Keratinocyte (primary cell): ENCODE data around the gene GPBP1. TPM values are rescaled to one million over a fixed set of nuclear protein-coding genes. Genes with fewer than 3 reads are reported as not detected.

Experiments used
- DNase-seq: peaks from one replicate; pipeline ENCODE4 v3.0.0-alpha.2; 2011; ENCODE audit warnings: low read depth, missing footprints, low spot score
- FAIRE-seq: peaks from 2 replicates; lab custom pipeline; 2011; peaks lifted over from hg19 to GRCh38; lab: Jason Lieb, UNC
- H2AFZ ChIP-seq: 2 replicates; pipeline ENCODE4 v1.6.0; 2012; ENCODE audit warnings: low read length, control low read depth, inconsistent platforms; ENCODE audit not compliant: control insufficient read depth
- H3K27ac ChIP-seq: 2 replicates; pipeline ENCODE4 v1.5.1; 2011; ENCODE audit warnings: low read length; ENCODE audit not compliant: control insufficient read depth, insufficient read depth
- H3K27me3 ChIP-seq: 3 replicates; pipeline ENCODE4 v1.6.0; 2011; ENCODE audit warnings: low read length; ENCODE audit not compliant: control insufficient read depth, insufficient read depth; ENCODE audit errors: extremely low read depth
- H3K36me3 ChIP-seq, 2 experiments: 2 replicates in 1 of 2; 3 replicates in 1 of 2; pipeline ENCODE4 v1.5.1; 2011; ENCODE audit warnings: low read length in 2 of 2, mild to moderate bottlenecking in 1 of 2; ENCODE audit not compliant: control insufficient read depth in 2 of 2, insufficient read depth in 2 of 2; ENCODE audit errors: extremely low read depth in 1 of 2
- H3K4me1 ChIP-seq: 3 replicates; pipeline ENCODE4 v1.5.1; 2011; ENCODE audit warnings: low read length; ENCODE audit not compliant: control insufficient read depth, insufficient read depth; ENCODE audit errors: extremely low read depth
- H3K4me2 ChIP-seq: 3 replicates; pipeline ENCODE4 v1.6.0; 2011; ENCODE audit warnings: low read depth, low read length; ENCODE audit not compliant: control insufficient read depth, insufficient read depth; ENCODE audit errors: extremely low read depth
- H3K4me3 ChIP-seq, 3 experiments: fragments of 200-600 bp in 1 of 3; sonication (generic) in 1 of 3; 2 replicates in 2 of 3; 3 replicates in 1 of 3; pipeline ENCODE4 v1.5.1; 2011 to 2016; ENCODE audit warnings: low read length in 3 of 3, mild to moderate bottlenecking in 3 of 3, control low read depth in 2 of 3, inconsistent platforms in 1 of 3, low read depth in 1 of 3, mixed read lengths in 1 of 3, mixed run types in 1 of 3, moderate library complexity in 1 of 3; ENCODE audit not compliant: control insufficient read depth in 2 of 3, insufficient read depth in 2 of 3; ENCODE audit errors: extremely low read depth in 1 of 3
- H3K79me2 ChIP-seq: 2 replicates; pipeline ENCODE4 v1.6.0; 2012; ENCODE audit warnings: low read length; ENCODE audit not compliant: control insufficient read depth, insufficient read depth
- H3K9ac ChIP-seq: 3 replicates; pipeline ENCODE4 v1.6.0; 2011; ENCODE audit warnings: low read length; ENCODE audit not compliant: control insufficient read depth, insufficient read depth; ENCODE audit errors: extremely low read depth
- H3K9me1 ChIP-seq: 3 replicates; pipeline ENCODE4 v1.6.0; 2011; ENCODE audit warnings: low read length; ENCODE audit not compliant: control insufficient read depth, insufficient read depth; ENCODE audit errors: extremely low read depth
- H3K9me3 ChIP-seq: 2 replicates; pipeline ENCODE4 v1.5.1; 2012; ENCODE audit warnings: low read depth, low read length; ENCODE audit not compliant: control insufficient read depth
- H4K20me1 ChIP-seq: 3 replicates; pipeline ENCODE4 v1.6.0; 2011; ENCODE audit warnings: low read length; ENCODE audit not compliant: control insufficient read depth, insufficient read depth; ENCODE audit errors: extremely low read depth
- EZH2 ChIP-seq: IDR thresholded peaks from one replicate; pipeline ENCODE4 v1.6.1; 2012; ENCODE audit warnings: inconsistent platforms, mild to moderate bottlenecking, low read length, moderate library complexity
- dilution Hi-C: fragments of 300-500 bp; cut with MboI; formaldehyde crosslinking; loops from one replicate; pipeline ENCODE4 v1.7.0; 2020; ENCODE audit warnings: low sequenced_read_pairs; ENCODE audit not compliant: extremely low pct_ligation_motif_present
- polyA plus RNA-seq, 5 experiments: library from polyadenylated mRNA; depleted of rRNA in 3 of 5; stranded (reverse) in 3 of 5; stranded (forward) in 1 of 5; unstranded in 1 of 5; fragments of >200 nt; gene quantifications; 1 replicate in 1 of 5; 2 replicates in 3 of 5; 3 replicates in 1 of 5; pipeline versions ENCODE4 v1.2.1 to v1.2.3, GENCODE V29; 2011 to 2012; ENCODE audit warnings: missing spikeins in 2 of 5, low read depth in 1 of 5, low replicate concordance in 1 of 5
- TF ChIP-seq, protein P1 (sequence below), 3 experiments: IDR thresholded peaks in 1 of 3; conservative IDR thresholded peaks in 1 of 3; optimal IDR thresholded peaks in 1 of 3; 2 replicates in 2 of 3; 3 replicates in 1 of 3; pipeline versions ENCODE3 to v1.5.1; 2011; ENCODE audit warnings: low read length in 3 of 3, mild to moderate bottlenecking in 3 of 3, moderate library complexity in 2 of 3, control low read depth in 1 of 3, inconsistent platforms in 1 of 3; ENCODE audit not compliant: insufficient read depth in 2 of 3; ENCODE audit errors: extremely low read depth in 1 of 3

The GPBP1 gene
- polyA plus RNA-seq, 1 donor (not counting 4 experiments of a cell fraction or from before 2014, with no cell fraction given), result 44.1 TPM

- no peak overlapping the region for H3K27ac ChIP-seq
- H4K20me1 ChIP-seq, result peaks cover 16% of the 10 kb centered on the region
These were observed 37.2 kb downstream of the GPBP1 start for GRCh38 chr5:57211039-57211438.

GRCh38 chr5:57215629-57216195 lies 41.9 kb downstream of the GPBP1 start:
- dilution Hi-C loops, result no loop called here
- Histone ChIP-seq H3K27me3 (no peaks in the 10 kb centered on the region), H4K20me1 (peaks cover 7% of the 10 kb centered on the region), H3K9ac (no peak overlapping the region), H3K9me3 (no peaks in the 10 kb centered on the region), H3K4me2 (no peak overlapping the region), H3K9me1 (no peaks in the 10 kb centered on the region), H3K36me3 (peaks cover 6 to 7% of the 10 kb centered on the region in 2 experiments), H2AFZ (no peak overlapping the region), H3K4me1 (peaks cover 22% of the 10 kb centered on the region), H3K4me3 (no peak overlapping the region), H3K27ac (peak overlapping the region; percentile 11), H3K79me2 (peaks cover 93% of the 10 kb centered on the region)
- TF ChIP-seq, protein P1, sequence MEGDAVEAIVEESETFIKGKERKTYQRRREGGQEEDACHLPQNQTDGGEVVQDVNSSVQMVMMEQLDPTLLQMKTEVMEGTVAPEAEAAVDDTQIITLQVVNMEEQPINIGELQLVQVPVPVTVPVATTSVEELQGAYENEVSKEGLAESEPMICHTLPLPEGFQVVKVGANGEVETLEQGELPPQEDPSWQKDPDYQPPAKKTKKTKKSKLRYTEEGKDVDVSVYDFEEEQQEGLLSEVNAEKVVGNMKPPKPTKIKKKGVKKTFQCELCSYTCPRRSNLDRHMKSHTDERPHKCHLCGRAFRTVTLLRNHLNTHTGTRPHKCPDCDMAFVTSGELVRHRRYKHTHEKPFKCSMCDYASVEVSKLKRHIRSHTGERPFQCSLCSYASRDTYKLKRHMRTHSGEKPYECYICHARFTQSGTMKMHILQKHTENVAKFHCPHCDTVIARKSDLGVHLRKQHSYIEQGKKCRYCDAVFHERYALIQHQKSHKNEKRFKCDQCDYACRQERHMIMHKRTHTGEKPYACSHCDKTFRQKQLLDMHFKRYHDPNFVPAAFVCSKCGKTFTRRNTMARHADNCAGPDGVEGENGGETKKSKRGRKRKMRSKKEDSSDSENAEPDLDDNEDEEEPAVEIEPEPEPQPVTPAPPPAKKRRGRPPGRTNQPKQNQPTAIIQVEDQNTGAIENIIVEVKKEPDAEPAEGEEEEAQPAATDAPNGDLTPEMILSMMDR (optimal IDR thresholded peaks at IDR 0.05 in 1 of 3, IDR thresholded peaks at IDR 0.05 in 1 of 3, conservative IDR thresholded peaks at IDR 0.05 in 1 of 3; ENCODE audit: extremely low read depth in 1 of 3, insufficient read depth in 2 of 3, low read length in 3 of 3), result no peak
- no peak for TF ChIP-seq EZH2
- FAIRE-seq (no peak), DNase-seq (no peak)

More at GRCh38 chr5:57211039-57211438, 37.2 kb downstream of the GPBP1 start:
- Histone ChIP-seq H3K9me3 (no peaks in the 10 kb centered on the region), H3K79me2 (peaks cover 100% of the 10 kb centered on the region), H3K4me3 (no peak overlapping the region), H3K9me1 (no peaks in the 10 kb centered on the region), H3K4me1 (peaks cover 16% of the 10 kb centered on the region), H3K27me3 (no peaks in the 10 kb centered on the region), H3K9ac (no peak overlapping the region), H3K4me2 (no peak overlapping the region), H3K36me3 (peaks cover 3 to 4% of the 10 kb centered on the region in 2 experiments), H2AFZ (no peak overlapping the region)
- dilution Hi-C loops, result no loop called here
- FAIRE-seq, result no peak
- no peak for TF ChIP-seq EZH2
- TF ChIP-seq, protein P1 (optimal IDR thresholded peaks at IDR 0.05 in 1 of 3, IDR thresholded peaks at IDR 0.05 in 1 of 3, conservative IDR thresholded peaks at IDR 0.05 in 1 of 3; ENCODE audit: extremely low read depth in 1 of 3, insufficient read depth in 2 of 3, low read length in 3 of 3), result no peak
- DNase-seq, result no peak
